HL-60/S4 treated with phorbol 12-myristate 13-acetate at 8.2 ng/mL for 4 days and 3 days (cell line): ENCODE data around the gene NINL.

Experiments
- in situ Hi-C: fragments of 300-500 bp; cut with MboI; formaldehyde crosslinking; loops from 2 replicates; pipeline ENCODE4 v1.15.0; 2022; ENCODE audit warnings: low sequenced_read_pairs

Gene NINL

DNA sequence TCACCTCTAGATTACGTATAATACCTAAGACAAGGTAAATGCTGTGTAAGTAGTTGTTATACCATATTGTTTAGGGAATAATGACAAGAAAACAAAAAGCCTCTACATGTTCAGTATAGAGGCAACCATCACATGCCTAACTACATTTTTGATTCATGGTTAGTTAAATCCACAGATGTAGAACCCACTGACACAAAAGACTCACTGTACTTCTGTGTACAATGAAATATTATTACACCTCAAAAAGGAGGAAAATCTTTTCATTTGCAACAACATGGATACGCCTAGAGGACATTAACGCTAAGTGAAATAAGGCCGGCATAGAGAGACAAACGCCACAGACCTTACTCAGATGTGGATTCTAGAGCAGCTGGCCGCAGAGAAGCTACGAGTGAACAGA is 50.5 kb downstream of the NINL start:
- in situ Hi-C loops = no loop called here

DNA sequence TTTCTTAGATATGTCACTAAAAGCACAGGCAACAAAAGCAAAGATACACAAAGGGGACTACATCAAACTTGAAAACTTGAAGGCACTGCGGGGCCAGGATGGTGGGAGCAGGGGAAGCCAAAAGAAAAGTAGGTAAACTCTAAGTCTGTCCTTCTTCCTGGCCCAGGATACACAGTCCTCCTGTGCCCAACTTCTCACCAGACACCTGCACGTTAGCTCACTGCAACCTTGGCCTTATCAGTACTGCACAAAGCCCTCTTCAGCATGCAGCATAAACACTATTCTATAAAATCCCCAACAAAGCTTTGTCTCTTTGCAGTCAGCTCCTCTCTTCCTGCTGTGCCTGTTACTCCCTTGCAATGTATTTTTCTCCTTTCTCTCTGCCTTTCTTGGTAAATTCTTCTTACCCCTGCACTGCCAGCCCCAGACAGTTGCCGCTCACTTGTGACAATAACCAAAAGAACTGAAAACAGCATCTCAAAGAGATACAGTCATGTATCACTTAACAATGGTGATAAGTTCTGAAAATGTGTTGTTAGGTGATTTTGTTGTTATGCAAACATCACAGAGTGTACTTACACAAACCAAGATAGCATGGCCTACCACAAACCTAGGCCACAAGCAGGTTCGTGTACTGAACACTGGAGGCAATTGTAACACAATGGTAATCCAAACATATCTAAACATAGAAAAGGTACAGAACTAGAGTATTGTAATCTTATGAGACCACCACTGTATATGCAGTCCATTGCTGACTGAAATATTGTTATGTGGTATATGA is 51.2 kb downstream of the NINL start:
- in situ Hi-C loops = no loop called here

DNA sequence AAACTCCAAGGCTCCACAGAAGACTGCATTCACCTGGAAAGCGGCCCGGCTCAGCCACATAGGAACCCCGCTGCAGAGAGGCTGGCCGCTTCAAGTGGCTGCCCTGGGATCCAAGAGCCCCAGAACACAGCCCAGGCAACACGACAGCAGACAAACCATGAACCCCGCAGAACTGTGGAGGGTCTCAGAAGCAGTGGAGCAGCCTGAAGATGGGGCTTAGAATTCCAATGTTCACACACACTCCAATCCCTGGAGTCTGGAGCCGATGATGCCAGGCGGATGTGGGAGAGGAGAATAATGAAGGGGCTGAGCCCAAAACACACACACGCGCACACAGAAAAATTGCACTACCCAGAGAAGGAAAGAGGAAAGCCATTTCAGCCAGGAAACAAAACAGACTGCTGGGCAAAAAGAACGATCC is 52.4 kb downstream of the NINL start:
- in situ Hi-C loops = no loop called here

DNA sequence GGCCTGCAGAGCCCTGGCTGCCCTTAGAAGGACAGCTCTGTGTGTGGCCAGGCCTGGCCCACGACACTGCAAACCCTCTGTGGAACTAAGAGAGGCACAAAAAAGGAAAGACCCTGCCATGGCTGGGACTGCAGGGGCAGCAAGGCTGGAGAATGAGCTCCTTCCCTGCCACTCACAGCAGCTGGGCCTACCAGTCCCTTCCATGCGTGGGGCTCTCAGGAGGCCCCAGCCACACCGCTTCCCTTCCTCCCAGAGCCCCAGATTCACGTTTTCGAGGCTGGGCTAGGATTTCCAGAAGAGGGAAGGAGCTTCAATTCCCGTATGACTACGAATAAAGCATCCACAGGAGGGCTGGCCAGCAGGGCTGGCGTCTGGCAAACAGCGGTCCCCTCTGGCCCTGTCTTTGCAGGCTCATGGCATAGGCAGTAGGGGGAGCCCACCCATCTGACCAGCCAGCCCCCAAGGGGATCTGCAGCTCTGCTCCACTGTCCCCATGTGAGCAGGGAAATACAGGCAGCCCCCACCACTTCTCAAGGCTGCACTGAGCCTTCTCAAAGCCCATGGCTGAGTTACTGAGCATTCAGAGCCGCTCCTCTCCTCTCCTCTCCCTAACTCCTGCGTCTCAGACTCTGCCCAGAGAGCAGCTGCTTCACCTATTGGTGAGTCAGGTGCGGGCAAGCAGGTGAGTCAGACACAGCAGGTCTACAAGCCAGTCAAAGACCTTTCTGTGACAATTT is 53.1 kb downstream of the NINL start:
- in situ Hi-C loops = no loop called here

DNA sequence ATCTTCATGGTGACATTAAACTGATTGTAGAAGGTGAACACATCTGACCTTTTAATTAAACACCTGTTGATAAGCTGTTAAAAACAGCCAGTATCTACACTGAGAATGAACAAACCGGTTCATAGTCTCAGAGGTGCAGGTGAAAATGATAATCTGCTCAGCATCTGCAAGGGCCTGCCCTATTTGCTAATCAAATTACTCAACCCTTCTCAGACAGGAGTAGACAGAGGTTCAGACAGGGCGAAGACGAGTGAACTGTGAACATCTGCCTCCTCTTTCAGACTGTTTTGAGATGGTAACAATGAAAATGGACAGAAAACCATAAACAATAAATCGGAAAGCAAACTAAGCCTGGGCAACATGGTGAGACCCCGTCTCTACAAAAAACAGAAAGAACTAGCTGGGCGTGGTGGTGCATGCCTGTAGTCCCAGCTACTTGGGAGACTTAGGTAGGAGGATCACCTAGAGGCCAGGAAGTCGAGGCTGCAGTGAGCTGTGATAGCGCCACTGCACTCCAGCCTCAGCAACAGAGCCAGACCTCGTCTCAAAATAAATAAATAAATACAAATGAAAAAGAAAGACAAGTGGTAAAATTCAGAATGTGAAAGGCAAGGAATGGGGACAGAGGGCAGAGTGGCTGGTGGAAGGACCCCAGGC is 55.9 kb downstream of the NINL start:
- in situ Hi-C loops = no loop called here

DNA sequence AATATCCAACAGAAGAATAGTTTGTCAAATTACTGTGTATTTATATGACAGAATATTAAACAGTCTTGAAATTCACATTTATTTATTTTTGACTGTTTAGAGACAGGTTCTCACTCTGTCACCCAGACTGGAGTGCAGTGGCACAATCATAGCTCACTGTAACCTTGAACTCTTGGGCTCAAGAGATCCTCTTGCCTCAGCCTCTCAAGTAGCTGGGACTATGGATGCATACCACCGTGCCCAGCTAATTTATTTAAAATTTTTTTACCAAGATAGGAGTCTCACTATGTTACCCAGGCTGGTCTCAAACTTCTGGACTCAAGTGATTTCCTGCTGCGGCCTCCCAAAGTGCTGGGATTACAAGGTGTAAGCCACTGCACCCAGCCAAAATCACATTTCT is 57.4 kb downstream of the NINL start:
- in situ Hi-C loops = no loop called here

DNA sequence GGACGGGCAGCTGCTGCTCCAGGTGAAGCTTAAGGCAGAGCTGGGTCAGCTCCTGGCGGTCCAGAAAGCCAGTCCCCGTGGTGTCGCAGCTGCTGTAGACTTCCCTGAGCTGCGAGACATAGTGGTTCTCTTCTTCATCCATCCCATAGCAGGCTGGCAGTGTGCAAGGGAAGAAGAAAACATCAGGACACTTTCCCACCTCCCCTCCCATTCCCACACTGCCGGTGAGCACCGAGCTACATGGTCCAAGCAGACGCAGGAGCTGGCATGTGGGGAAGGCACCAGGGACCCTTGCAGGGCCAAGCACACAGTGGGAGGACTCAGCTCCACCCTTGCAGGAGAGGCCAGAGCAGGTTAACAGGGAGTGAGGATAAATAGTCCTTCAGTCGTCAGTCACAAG is 58.9 kb downstream of the NINL start:
- in situ Hi-C loops = no loop called here

DNA sequence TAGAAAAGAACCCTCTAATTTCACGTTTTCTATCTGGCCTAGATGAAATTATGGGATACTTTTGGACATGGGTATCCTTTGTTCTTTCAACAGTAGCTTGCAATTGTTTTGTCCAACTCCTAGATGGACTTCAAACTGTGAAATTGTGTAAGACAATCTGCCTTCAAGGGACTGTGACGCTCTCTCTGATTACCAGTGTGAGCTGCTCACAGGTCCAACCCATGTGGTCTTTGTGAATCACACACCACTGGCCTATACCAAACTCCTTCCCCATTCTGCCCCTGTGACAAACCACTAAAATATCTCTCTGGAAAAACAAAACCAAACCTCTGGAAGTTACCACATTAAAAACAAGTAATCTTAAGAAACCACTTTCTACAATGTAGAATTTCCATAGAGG is 59.5 kb downstream of the NINL start:
- in situ Hi-C loops = no loop called here

DNA sequence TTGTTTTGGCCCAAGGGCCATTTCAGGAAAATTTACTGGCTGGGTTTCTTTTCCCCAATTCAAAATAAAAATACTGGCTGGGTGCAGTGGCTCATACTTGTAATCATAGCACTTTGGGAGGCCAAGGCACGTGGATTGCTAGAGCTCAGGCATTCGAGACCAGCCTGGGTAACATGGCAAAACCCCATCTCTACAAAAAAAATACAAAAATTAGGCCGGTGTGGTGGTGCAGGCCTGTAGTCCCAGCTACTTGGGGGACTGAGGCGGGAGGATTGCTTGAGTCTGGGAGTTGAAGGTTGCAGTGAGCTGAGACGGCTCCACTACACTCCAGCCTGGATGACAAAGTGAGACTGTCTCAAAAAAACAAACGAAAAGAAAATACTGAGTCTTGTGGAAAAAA is 60.0 kb downstream of the NINL start:
- in situ Hi-C loops = no loop called here

DNA sequence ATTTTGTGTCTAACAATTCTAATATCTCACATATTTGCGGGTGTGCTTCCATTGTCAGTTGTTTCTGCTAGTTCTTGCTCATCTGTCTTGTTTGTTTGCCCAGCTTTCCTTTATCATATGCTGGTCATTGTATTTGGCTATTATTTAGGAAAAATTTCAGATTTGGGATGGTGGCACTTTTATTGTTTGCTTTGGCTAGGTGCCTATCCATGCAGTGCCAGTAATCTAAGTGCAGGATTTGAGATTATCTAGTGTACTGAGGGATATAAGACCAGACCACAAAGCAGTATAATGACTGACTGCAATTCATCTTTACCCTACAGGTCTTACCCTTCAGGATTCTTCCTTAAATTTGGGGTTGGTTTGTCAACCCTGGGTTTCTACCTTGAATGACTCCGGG is 63.9 kb downstream of the NINL start:
- in situ Hi-C loops = no loop called here

DNA sequence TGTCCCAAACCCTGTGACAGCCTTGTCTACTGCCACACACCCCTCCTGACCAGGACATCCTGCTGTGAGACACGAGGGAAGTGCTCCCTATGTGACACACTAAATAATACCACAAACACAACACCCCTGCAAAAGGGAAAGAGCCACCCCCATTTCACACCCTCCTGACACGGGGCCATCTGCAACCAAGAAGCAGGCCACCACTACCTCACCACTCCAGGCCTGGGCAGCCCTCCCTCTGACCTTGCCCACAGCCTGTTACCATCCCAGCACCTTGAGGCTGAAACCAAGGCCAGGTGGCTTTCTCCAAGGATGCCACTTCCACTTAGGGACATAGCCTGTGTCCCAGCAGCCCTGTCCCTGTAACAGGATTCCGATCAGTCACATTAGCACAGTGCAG is 68.2 kb downstream of the NINL start:
- in situ Hi-C loops = no loop called here

DNA sequence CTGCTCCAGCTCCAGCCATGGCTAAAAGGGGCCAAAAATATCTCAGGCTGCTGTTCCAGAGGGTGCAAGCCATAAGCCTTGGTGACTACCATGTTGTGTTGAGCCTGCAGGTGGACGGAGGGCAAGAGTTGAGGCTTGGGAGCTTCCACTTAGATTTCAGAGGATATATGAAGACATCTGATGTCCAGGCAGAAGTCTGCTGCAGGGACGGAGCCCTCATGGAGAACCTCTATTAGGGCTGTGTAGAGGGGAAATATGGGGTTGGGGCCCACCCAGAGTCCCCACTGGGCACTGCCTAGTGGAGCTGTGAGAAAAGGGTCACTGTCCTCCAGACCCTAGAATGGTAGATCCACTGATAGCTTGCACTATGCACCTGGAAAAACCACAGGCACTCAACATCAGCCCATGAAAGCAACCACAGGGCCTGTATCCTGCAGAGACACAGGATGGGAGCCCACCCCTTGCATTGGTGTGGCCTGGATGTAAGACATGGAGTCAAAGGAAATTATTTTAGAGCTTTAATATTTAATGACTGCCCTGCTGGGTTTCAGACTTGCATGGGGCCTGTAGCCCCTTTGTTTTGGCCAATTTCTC is 70.5 kb downstream of the NINL start:
- in situ Hi-C loops = no loop called here

DNA sequence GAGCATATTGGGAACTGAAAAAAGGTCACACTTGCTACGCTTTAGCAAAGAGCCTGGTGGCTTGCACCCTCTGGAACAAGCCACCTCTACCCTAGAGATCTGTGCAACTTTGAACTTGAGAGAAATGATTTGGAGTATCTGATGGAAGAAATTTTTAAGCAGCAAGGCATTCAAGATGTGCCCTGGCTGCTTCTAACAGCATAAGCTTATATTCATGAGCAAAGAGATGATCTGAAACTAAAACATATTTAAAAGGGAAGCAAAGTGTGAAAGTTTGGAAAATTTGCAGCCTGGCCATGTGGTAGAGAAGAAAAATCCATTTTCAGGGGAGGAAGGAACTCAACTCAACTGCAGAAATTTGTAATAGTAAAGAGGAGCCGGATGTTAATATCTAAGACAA is 71.1 kb downstream of the NINL start:
- in situ Hi-C loops = no loop called here

DNA sequence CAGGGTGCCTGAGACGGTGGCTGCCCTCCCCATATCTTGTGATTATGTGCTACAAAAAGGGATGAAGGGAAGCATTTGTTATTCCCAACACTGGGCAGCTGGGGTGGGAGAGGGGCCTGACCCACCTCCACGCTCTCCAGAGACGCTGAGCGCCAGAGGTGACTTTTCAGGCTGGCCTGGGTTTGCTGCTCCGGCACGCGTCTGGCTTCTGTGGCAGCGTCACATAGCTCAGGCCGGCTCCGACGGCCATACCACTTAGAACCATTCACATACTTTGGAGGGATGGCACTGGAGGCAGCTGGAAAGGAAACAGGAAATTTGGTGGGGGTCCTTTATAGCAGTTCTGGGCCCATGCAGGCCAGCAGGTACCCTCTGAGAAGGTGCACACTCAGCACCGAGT is 72.6 kb downstream of the NINL start:
- in situ Hi-C loops = no loop called here

DNA sequence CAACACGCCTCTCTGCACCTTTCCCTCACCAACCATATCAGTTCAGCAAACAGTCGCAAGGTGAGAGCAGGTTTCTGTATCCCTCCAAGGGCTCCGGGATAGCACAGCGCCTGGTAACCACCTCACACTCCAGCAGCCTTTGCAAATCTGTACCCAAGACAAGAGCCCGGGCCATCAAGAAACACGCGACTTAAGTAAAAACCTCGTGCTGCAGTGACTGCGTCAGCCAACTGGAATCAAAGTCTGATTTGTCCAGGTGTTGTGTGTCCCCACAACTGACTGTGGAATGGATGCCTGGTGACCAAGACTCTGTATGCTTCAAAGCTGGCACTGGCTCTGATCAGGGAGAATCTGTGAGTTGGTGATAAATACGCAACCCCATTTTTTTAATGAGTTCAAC is 74.1 kb downstream of the NINL start:
- in situ Hi-C loops = no loop called here

DNA sequence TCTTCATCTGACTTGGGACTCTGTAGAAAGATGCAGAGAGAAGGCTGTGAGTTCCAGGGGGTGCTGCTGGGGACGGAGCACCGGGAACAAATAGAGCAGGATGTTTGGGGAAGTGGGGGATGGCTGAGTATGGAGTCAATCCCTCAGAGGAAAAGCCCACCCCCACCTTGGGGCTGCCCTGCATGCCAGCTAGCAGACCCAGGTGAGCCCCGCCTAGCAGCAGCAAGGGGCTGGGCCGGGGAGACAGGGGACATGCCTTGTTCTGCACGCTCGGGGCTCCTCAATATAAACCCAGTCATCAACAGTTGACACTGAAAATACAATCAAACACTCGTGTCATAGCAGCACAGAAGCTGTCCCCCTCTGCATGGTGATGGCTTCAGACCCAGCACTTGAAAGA is 74.6 kb downstream of the NINL start:
- in situ Hi-C loops = no loop called here

DNA sequence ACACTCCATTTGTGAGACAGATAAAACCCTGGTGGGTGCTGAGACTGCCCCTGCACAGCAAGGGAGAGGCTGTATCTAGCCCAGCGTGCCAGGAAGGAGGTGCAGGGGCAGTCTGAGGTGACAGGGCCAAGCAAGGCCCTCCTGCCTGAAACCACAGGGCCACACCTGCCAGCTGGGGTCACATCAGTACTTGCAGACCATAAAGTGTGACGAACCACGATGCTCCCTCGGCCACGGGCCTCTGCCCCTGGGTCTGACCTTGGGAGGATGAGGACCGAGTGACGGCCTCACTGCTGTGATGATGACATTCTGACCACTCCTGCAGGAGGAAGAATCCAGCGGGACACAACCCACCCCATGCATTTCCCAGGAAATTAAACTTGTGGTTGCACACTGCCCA is 75.1 kb downstream of the NINL start:
- in situ Hi-C loops = no loop called here

DNA sequence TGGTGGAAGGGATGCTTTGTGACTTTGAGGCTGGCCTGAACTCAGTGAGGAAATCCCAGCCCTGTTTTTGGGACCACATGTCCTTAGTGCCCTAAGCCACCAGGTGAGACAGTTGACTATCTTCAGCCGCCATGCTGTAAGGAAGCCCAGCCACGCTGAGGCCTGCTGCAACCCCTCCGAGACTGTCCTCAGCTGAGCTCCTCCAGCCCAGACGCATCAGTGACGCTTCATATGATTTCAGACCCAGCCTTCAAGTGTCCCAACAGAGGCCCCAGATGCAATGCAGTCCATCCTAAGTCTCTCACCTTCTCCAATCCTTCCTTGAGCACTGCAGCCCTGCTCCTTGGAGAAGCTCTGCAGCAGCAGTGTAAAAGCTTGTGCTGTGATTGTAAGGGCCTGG is 76.2 kb downstream of the NINL start:
- in situ Hi-C loops = no loop called here

DNA sequence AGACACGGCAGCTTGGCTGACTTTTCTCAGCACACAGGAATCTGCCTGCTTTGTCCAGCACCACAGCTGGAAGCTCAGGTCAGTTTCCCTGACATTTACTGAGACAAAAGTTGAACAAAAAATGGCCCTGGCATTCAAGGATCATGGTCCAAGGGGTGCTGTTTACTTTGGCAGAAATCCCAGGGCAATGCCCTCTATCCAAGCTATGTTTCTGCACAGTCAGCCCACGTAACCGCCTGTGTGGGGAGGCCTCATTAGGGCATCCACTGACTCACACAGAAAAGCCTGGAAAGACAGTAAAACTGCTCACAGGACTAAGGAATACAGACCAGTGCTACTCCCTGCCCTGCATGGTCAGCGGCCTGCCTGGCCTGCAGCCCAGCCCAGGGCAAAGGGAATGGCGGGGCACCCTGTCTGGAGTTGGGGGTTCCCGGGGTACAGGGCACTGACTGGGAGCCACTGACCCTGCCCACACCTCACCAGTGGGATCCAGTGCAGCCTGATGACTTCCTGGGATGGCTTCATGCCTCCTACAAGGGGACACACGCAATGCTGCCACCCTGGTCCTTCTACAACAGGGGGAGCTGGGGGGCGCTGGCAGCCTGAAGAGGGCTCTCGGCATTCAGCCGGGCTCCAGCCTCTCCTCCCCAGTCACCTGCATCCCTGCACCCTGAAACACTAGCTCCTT is 77.1 kb downstream of the NINL start:
- in situ Hi-C loops = no loop called here

DNA sequence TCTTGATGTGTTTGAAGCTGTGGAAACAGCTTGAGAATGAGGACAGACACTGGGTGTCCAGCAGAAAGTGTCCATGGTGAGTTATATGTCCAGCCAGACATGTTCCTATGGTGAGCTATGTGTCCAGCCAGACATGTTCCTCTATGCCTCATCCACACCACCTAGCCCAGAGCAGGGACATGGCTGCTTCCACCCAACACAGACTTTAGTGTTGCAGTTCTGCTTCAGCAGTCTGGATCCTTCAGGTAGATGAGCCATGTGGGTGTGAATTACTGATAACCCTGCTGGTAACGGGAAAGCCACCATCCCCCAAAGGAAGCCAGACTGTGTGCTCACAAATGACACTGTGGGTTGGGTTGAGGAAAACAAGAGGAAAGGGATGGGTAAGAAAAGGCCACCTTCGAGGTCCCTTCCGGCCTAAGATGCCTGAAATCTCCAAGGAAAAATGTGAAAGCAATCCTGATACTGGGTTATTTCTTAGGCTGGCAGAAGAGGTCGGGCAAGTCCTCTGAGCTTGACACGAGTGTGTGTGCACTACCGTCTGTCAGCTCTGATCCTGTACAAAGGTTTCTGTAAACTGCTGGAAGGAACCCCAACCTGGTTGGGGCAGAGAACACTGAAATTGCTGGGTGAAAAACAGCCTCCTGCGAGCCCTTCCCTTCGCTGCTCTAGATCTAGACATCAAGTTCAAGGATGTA is 77.8 kb downstream of the NINL start:
- in situ Hi-C loops = no loop called here
